GM12891 (cell line): ENCODE data around the gene INPP5F.
"Not testable (repeated sequence)": the region's sequence is repeated elsewhere in the genome, so short reads cannot be mapped to it uniquely, and the experiment has no call there.

Experiments used
- DNase-seq: peaks from one replicate; pipeline ENCODE4 v3.0.0; 2011; ENCODE audit warnings: low spot score; ENCODE audit not compliant: insufficient read length
- FAIRE-seq: peaks from 2 replicates; lab custom pipeline; 2011; peaks lifted over from hg19 to GRCh38; lab: Jason Lieb, UNC
- PAX5 ChIP-seq: IDR thresholded peaks from 2 replicates; pipeline ENCODE4 v1.6.1; 2011; ENCODE audit warnings: low read length, moderate library complexity, mild to moderate bottlenecking; ENCODE audit not compliant: insufficient read depth, severe bottlenecking
- POLR2A ChIP-seq: IDR thresholded peaks from 2 replicates; pipeline ENCODE4 v1.6.1; 2011; ENCODE audit warnings: low read depth, low read length, control low read depth
- POLR2AphosphoS5 ChIP-seq: IDR thresholded peaks from 2 replicates; pipeline ENCODE4 v1.6.1; 2011; ENCODE audit warnings: low read depth, low read length, control low read depth
- POU2F2 ChIP-seq: IDR thresholded peaks from 2 replicates; pipeline ENCODE4 v1.6.1; 2011; ENCODE audit warnings: low read depth, mild to moderate bottlenecking, control low read depth, low read length, moderate library complexity
- SPI1 ChIP-seq: IDR thresholded peaks from 2 replicates; pipeline ENCODE4 v1.6.1; 2011; ENCODE audit warnings: low read depth, low read length, control low read depth
- TAF1 ChIP-seq: IDR thresholded peaks from 2 replicates; pipeline ENCODE4 v1.6.1; 2011; ENCODE audit warnings: low read depth, low read length, control low read depth

INPP5F gene

GRCh38 chr10:119783665-119784027 is 57.8 kb downstream of the INPP5F start:
- no peak for DNase-seq
- FAIRE-seq: no peak
- TF ChIP-seq SPI1 (peak; percentile 76), PAX5 (no peak)

- FAIRE-seq: peak; percentile 87
- TF ChIP-seq SPI1: peak; percentile 92
- no peak for TF ChIP-seq TAF1
- no peak for TF ChIP-seq PAX5
- TF ChIP-seq POU2F2: no peak
- no peak for TF ChIP-seq POLR2A
- DNase-seq: no peak
Measured at GRCh38 chr10:119784340-119785067, 58.7 kb downstream of the INPP5F start.

GRCh38 chr10:119786117-119786769 is 60.4 kb downstream of the INPP5F start:
- FAIRE-seq: no peak
- TF ChIP-seq PAX5: no peak
- TF ChIP-seq TAF1: no peak
- TF ChIP-seq SPI1: no peak
- no peak for TF ChIP-seq POLR2AphosphoS5
- no peak for TF ChIP-seq POLR2A
- TF ChIP-seq POU2F2: no peak
- DNase-seq: no peak

GRCh38 chr10:119795101-119795500 is 69.3 kb downstream of the INPP5F start:
- not testable (repeated sequence) for FAIRE-seq, DNase-seq

GRCh38 chr10:119796039-119796438 is 70.2 kb downstream of the INPP5F start:
- TF ChIP-seq POU2F2: no peak
- TF ChIP-seq POLR2A: no peak
- DNase-seq (no peak), FAIRE-seq (no peak)

GRCh38 chr10:119801176-119801575 is 75.3 kb downstream of the INPP5F start:
- DNase-seq: no peak
- TF ChIP-seq POLR2A (no peak), POLR2AphosphoS5 (no peak), POU2F2 (no peak), PAX5 (no peak), TAF1 (no peak), SPI1 (no peak)
- peak; percentile 56 for FAIRE-seq

- no peak for TF ChIP-seq POLR2AphosphoS5
- FAIRE-seq: no peak
- no peak for DNase-seq
Measured at GRCh38 chr10:119801998-119802538, 76.2 kb downstream of the INPP5F start.

GRCh38 chr10:119803264-119803663 is 77.4 kb downstream of the INPP5F start:
- FAIRE-seq: no peak

GRCh38 chr10:119805702-119806230 is 79.9 kb downstream of the INPP5F start:
- DNase-seq: no peak
- TF ChIP-seq POLR2A: no peak
- TF ChIP-seq TAF1: no peak
- no peak for TF ChIP-seq SPI1
- TF ChIP-seq PAX5: no peak
- no peak for TF ChIP-seq POLR2AphosphoS5
- TF ChIP-seq POU2F2: no peak
- no peak for FAIRE-seq

More at GRCh38 chr10:119803264-119803663, 77.4 kb downstream of the INPP5F start:
- DNase-seq: no peak
- TF ChIP-seq PAX5 (no peak), POLR2AphosphoS5 (no peak), SPI1 (no peak), TAF1 (no peak), POU2F2 (no peak), POLR2A (no peak)
